ENCODE results near the gene PFDN6. TPM values are rescaled to one million over a fixed set of nuclear protein-coding genes. Genes with fewer than 3 reads are reported as not detected.
"Not testable (repeated sequence)": the region's sequence is repeated elsewhere in the genome, so short reads cannot be mapped to it uniquely, and the experiment has no call there.

PFDN6 gene
- total RNA-seq, 1 experiment from 2014 or later = 182 TPM

- DNase-seq (ENCODE audit: low read depth) = no peak
These were observed 15.2 kb upstream of the PFDN6 start for GRCh38 chr6:33273924-33274902.

- DNase-seq (ENCODE audit: low read depth) = not testable (repeated sequence)
These were observed 13.4 kb upstream of the PFDN6 start for GRCh38 chr6:33275795-33276580.

- no peak for DNase-seq (ENCODE audit: low read depth)
These were observed 12.9 kb upstream of the PFDN6 start for GRCh38 chr6:33276581-33276863.

- DNase-seq (ENCODE audit: low read depth) = peak; percentile 93
These were observed 12.3 kb upstream of the PFDN6 start, which contains the start of gene B3GALT4 for GRCh38 chr6:33276864-33277662. Gene B3GALT4, plus strand, starts transcription at chr6:33277123. Its CDS starts 297 bp downstream, at chr6:33277420.

GRCh38 chr6:33277663-33278391 is 11.6 kb upstream of the PFDN6 start:
- peak; percentile 50 for DNase-seq (ENCODE audit: low read depth)

GRCh38 chr6:33278392-33278741 is 11.0 kb upstream of the PFDN6 start:
- DNase-seq (ENCODE audit: low read depth) = no peak

GRCh38 chr6:33278810-33279209 is 10.6 kb upstream of the PFDN6 start:
- no peak for DNase-seq (ENCODE audit: low read depth)

- DNase-seq (ENCODE audit: low read depth) = no peak
These were observed 10.1 kb upstream of the PFDN6 start for GRCh38 chr6:33279257-33279695.

GRCh38 chr6:33279971-33280511 is 9.4 kb upstream of the PFDN6 start:
- peak; percentile 76 for DNase-seq (ENCODE audit: low read depth)

GRCh38 chr6:33280539-33280938 is 8.9 kb upstream of the PFDN6 start:
- DNase-seq (ENCODE audit: low read depth) = no peak

- DNase-seq (ENCODE audit: low read depth) = not testable (repeated sequence)
These were observed 4.2 kb upstream of the PFDN6 start for GRCh38 chr6:33285214-33285613.

GRCh38 chr6:33286946-33287914 is 2.2 kb upstream of the PFDN6 start:
- DNase-seq (ENCODE audit: low read depth) = no peak

GRCh38 chr6:33288141-33288920 is 1.1 kb upstream of the PFDN6 start:
- no peak for DNase-seq (ENCODE audit: low read depth)

GRCh38 chr6:33289784-33290315 is 449 bp downstream of the PFDN6 start:
- DNase-seq (ENCODE audit: low read depth) = no peak

- no peak for DNase-seq (ENCODE audit: low read depth)
These were observed 1.1 kb downstream of the PFDN6 start for GRCh38 chr6:33290459-33290858.

- DNase-seq (ENCODE audit: low read depth) = no peak
These were observed 3.7 kb downstream of the PFDN6 start for GRCh38 chr6:33292996-33293682.

GRCh38 chr6:33294086-33294823 is 4.9 kb downstream of the PFDN6 start:
- no peak for DNase-seq (ENCODE audit: low read depth)

Measured in Daoy (cell line).